CD14-positive monocyte (primary cell): Measurements from ENCODE around the gene C9. TPM values are rescaled to one million over a fixed set of nuclear protein-coding genes. Genes with fewer than 3 reads are reported as not detected.
A peak's percentile ranks its signal among the peaks of the same experiment; 100 is the strongest.

Source experiments
- DNase-seq, 3 donors: peaks; one replicate each; pipeline ENCODE4 v3.0.0-alpha.2; 2011 to 2022
- H2AFZ ChIP-seq: 2 replicates; pipeline ENCODE4 v1.6.0; 2012; ENCODE audit warnings: mild to moderate bottlenecking, low read depth, low read length, inconsistent platforms; ENCODE audit not compliant: insufficient read depth, poor library complexity, severe bottlenecking
- H3K27ac ChIP-seq, 2 donors: 1 replicate in 1 of 2; 2 replicates in 1 of 2; pipeline ENCODE4 v1.5.1; 2012 to 2013; ENCODE audit warnings: low read length in 2 of 2, control low read depth in 1 of 2, inconsistent platforms in 1 of 2, low read depth in 1 of 2, mild to moderate bottlenecking in 1 of 2
- H3K27me3 ChIP-seq, 2 donors: one replicate each; pipeline versions ENCODE4 v1.6.0 to v1.6.1; 2011 to 2013; ENCODE audit warnings: low read length in 2 of 2; ENCODE audit not compliant: control insufficient read depth in 2 of 2, insufficient read depth in 2 of 2
- H3K36me3 ChIP-seq, 2 donors: replicated peaks in 1 of 2; 1 replicate in 1 of 2; 2 replicates in 1 of 2; pipeline versions ENCODE4 v1.5.1 to v1.6.1; 2012 to 2013; ENCODE audit warnings: low read length in 2 of 2, control low read depth in 1 of 2, inconsistent platforms in 1 of 2, mild to moderate bottlenecking in 1 of 2; ENCODE audit not compliant: insufficient read depth in 2 of 2, control insufficient read depth in 1 of 2
- H3K4me1 ChIP-seq, 2 donors: 1 replicate in 1 of 2; 2 replicates in 1 of 2; pipeline versions ENCODE4 v1.5.1 to v1.6.1; 2012 to 2013; ENCODE audit warnings: low read length in 2 of 2, control low read depth in 1 of 2, inconsistent platforms in 1 of 2, mild to moderate bottlenecking in 1 of 2, moderate library complexity in 1 of 2; ENCODE audit not compliant: insufficient read depth in 2 of 2, control insufficient read depth in 1 of 2
- H3K4me2 ChIP-seq: replicated peaks from 2 replicates; pipeline ENCODE3; 2012; ENCODE audit warnings: low read length, moderate library complexity, mild to moderate bottlenecking; ENCODE audit not compliant: poor library complexity, severe bottlenecking; ENCODE audit errors: extremely low read depth
- H3K4me3 ChIP-seq, 3 experiments: fragments of 200-600 bp in 1 of 3; sonication (generic) in 1 of 3; replicated peaks in 1 of 3; 1 replicate in 2 of 3; 2 replicates in 1 of 3; pipeline ENCODE4 v1.5.1; 2011 to 2013; ENCODE audit warnings: low read length in 3 of 3, mild to moderate bottlenecking in 3 of 3, control low read depth in 2 of 3, low read depth in 2 of 3, inconsistent platforms in 1 of 3, moderate library complexity in 1 of 3
- H3K79me2 ChIP-seq: 2 replicates; pipeline ENCODE4 v1.6.0; 2012; ENCODE audit warnings: mild to moderate bottlenecking, control low read depth, inconsistent platforms, low read length, moderate library complexity; ENCODE audit not compliant: insufficient read depth
- H3K9ac ChIP-seq: 2 replicates; pipeline ENCODE4 v1.6.0; 2017; ENCODE audit warnings: low read length, mild to moderate bottlenecking; ENCODE audit not compliant: insufficient read depth, poor library complexity, severe bottlenecking
- H3K9me3 ChIP-seq, 2 donors: replicated peaks in 1 of 2; 1 replicate in 1 of 2; 2 replicates in 1 of 2; pipeline versions ENCODE4 v1.5.1 to v1.6.1; 2012 to 2013; ENCODE audit warnings: low read length in 2 of 2, control low read depth in 1 of 2; ENCODE audit not compliant: control insufficient read depth in 1 of 2, insufficient read depth in 1 of 2
- H4K20me1 ChIP-seq: 2 replicates; pipeline ENCODE4 v1.6.0; 2012; ENCODE audit warnings: mild to moderate bottlenecking, low read length, control low read depth, moderate library complexity; ENCODE audit not compliant: insufficient read depth
- H3K27ac Mint-ChIP-seq, 7 donors: one replicate each; pipeline ENCODE4 v1.8.0; 2020; ENCODE audit warnings: mild to moderate bottlenecking in 7 of 7, mixed read lengths in 7 of 7, moderate library complexity in 6 of 7, inconsistent platforms in 2 of 7
- H3K27me3 Mint-ChIP-seq, 3 donors: one replicate each; pipeline ENCODE4 v1.8.0; 2021 to 2022; ENCODE audit warnings: low read depth in 3 of 3, mild to moderate bottlenecking in 3 of 3, mixed read lengths in 3 of 3, moderate library complexity in 3 of 3, inconsistent platforms in 1 of 3
- H3K36me3 Mint-ChIP-seq, 2 donors: one replicate each; pipeline ENCODE4 v1.8.0; 2020; ENCODE audit warnings: mixed read lengths in 2 of 2, inconsistent platforms in 1 of 2, mild to moderate bottlenecking in 1 of 2
- H3K4me1 Mint-ChIP-seq: one replicate; pipeline ENCODE4 v1.8.0; 2020; ENCODE audit warnings: mild to moderate bottlenecking, mixed read lengths
- H3K4me3 Mint-ChIP-seq, 2 donors: one replicate each; pipeline ENCODE4 v1.8.0; 2020; ENCODE audit warnings: mild to moderate bottlenecking in 2 of 2, mixed read lengths in 2 of 2, moderate library complexity in 1 of 2
- H3K9me3 Mint-ChIP-seq, 7 donors: one replicate each; pipeline ENCODE4 v1.8.0; 2020 to 2022; ENCODE audit warnings: mixed read lengths in 7 of 7, mild to moderate bottlenecking in 6 of 7, moderate library complexity in 6 of 7, inconsistent platforms in 2 of 7
- WGBS: methylation state at CpG from one replicate; pipeline ENCODE4 v1.1.5; 2013; ENCODE audit warnings: missing lambda C conversion rate; ENCODE audit not compliant: insufficient coverage; 5-methylcytosine and 5-hydroxymethylcytosine counted together
- intact Hi-C, 2 donors: fragments of 100-400 bp; cut with micrococcal nuclease; formaldehyde crosslinking; loops; one replicate each; pipeline versions ENCODE4 v1.15.0 to v1.15.1; 2023
- polyA plus RNA-seq, 3 donors: library from polyadenylated mRNA; depleted of rRNA in 1 of 3; unstranded in 2 of 3; stranded (reverse) in 1 of 3; fragments of 300-500 nt in 2 of 3; fragments of >200 nt in 1 of 3; fragmentation: Illumina TruSeq in 2 of 3; gene quantifications; 1 replicate in 2 of 3; 2 replicates in 1 of 3; pipeline ENCODE4 v1.2.3, GENCODE V29; 2012 to 2021
- TF ChIP-seq, protein P1 (sequence below): fragments of 200-600 bp; IDR thresholded peaks from one replicate; pipeline ENCODE4 v1.8.0; 2022; ENCODE audit warnings: antibody characterized with exemption, mild to moderate bottlenecking

C9 gene
- polyA plus RNA-seq, 3 donors, result not detected

DNA sequence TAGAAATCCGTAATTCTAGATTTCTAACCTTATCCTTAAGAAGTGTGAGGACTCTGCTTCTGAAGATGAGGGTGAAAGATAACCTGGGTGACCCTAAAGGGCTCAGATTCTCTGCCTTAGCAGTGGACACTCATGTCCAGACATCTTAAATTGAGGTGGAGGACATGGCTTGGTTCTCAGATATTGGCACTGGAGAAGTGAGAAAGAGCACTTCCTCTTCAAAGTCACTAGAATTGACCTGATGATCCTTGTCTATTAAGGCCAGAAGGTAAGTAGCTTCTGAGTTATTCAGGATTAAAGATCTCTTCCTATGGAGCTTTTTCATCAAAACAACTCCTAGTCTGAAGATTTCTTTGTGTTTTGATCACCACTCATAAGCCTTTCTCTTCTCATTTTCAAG lies 54.8 kb downstream of the C9 start:
- H3K4me3 ChIP-seq, result no peak overlapping the region
- intact Hi-C loops, result no loop called here
- no peak overlapping the region for H2AFZ ChIP-seq
- no peaks in the 10 kb centered on the region for H3K36me3 Mint-ChIP-seq
- no peak overlapping the region for H3K4me2 ChIP-seq
- H3K36me3 ChIP-seq, result no peaks in the 10 kb centered on the region
- no peaks in the 10 kb centered on the region for H3K4me1 ChIP-seq
- peaks cover 0 to 2% (median 0%) of the 10 kb centered on the region in 7 donors for H3K9me3 Mint-ChIP-seq
- no peak overlapping the region for H3K9ac ChIP-seq
- DNase-seq, result no peak
- no CpG with 5 or more reads among the region's 1 CpG for WGBS
- TF ChIP-seq, protein P1, sequence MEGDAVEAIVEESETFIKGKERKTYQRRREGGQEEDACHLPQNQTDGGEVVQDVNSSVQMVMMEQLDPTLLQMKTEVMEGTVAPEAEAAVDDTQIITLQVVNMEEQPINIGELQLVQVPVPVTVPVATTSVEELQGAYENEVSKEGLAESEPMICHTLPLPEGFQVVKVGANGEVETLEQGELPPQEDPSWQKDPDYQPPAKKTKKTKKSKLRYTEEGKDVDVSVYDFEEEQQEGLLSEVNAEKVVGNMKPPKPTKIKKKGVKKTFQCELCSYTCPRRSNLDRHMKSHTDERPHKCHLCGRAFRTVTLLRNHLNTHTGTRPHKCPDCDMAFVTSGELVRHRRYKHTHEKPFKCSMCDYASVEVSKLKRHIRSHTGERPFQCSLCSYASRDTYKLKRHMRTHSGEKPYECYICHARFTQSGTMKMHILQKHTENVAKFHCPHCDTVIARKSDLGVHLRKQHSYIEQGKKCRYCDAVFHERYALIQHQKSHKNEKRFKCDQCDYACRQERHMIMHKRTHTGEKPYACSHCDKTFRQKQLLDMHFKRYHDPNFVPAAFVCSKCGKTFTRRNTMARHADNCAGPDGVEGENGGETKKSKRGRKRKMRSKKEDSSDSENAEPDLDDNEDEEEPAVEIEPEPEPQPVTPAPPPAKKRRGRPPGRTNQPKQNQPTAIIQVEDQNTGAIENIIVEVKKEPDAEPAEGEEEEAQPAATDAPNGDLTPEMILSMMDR, result no peak
- no peaks in the 10 kb centered on the region for H3K27me3 ChIP-seq
- no peaks in the 10 kb centered on the region for H3K4me1 Mint-ChIP-seq
- no peak overlapping the region for H3K27ac ChIP-seq
- no peaks in the 10 kb centered on the region for H3K9me3 ChIP-seq
- no peak overlapping the region for H3K27ac Mint-ChIP-seq
- H3K27me3 Mint-ChIP-seq, result peaks cover 0 to 2% (median 0%) of the 10 kb centered on the region in 3 donors
- H3K79me2 ChIP-seq, result no peaks in the 10 kb centered on the region
- H4K20me1 ChIP-seq, result no peaks in the 10 kb centered on the region
- H3K4me3 Mint-ChIP-seq, result no peak overlapping the region

DNA sequence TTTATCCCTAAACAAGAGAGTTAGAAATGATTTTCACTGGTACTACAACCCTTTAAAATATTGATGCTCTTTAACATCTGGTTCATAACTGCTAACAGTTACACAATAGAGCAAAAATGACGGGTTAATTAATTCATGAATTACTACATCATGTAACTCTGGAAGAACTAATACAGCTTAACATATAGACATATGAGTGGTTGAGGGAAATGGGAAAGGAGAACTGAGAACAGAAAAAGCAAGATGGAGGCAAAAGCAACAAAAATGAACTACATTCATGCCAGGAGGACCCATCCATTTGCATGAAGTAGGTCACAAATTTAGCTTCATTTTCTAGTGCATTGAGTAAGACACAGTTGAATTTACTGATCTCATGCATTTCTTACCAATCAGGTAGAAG lies 61.8 kb downstream of the C9 start:
- Histone ChIP-seq H3K9ac (no peak overlapping the region), H2AFZ (peak overlapping the region; percentile 44), H3K27ac (peak overlapping the region in 1 of 2 donors; percentile 65), H3K9me3 (peaks cover 0 to 10% of the 10 kb centered on the region in 2 donors), H3K79me2 (no peaks in the 10 kb centered on the region), H3K27me3 (no peaks in the 10 kb centered on the region), H3K4me1 (peaks cover 15 to 28% of the 10 kb centered on the region in 2 donors), H3K36me3 (no peaks in the 10 kb centered on the region), H3K4me2 (peak overlapping the region; percentile 39), H4K20me1 (no peaks in the 10 kb centered on the region), H3K4me3 (no peak overlapping the region)
- H3K27ac Mint-ChIP-seq, result peak overlapping the region in 6 of 7 donors; percentile 19 to 76 (median 42)
- H3K36me3 Mint-ChIP-seq, result peaks cover 0 to 4% of the 10 kb centered on the region in 2 donors
- intact Hi-C loops, result no loop called here
- TF ChIP-seq, protein P1, result no peak
- H3K4me1 Mint-ChIP-seq, result peaks cover 27% of the 10 kb centered on the region
- no peak overlapping the region for H3K4me3 Mint-ChIP-seq
- no CpG with 5 or more reads among the region's 1 CpG for WGBS
- peak; percentile 41 to 45 (median 42) for DNase-seq
- H3K9me3 Mint-ChIP-seq, result peaks cover 0 to 8% (median 4%) of the 10 kb centered on the region in 7 donors
- no peaks in the 10 kb centered on the region for H3K27me3 Mint-ChIP-seq
